ENCODE data around the gene PCDHB3.

- TF ChIP-seq CTCF (IDR thresholded peaks at IDR 0.05): no peak
- no peak for TF ChIP-seq ZFX (IDR thresholded peaks at IDR 0.05; ENCODE audit: borderline replicate concordance)
Measured at GRCh38 chr5:141127305-141127704, 27.0 kb downstream of the PCDHB3 start.
